Measurements from ENCODE around the gene WDFY2. TPM values are rescaled to one million over a fixed set of nuclear protein-coding genes. Genes with fewer than 3 reads are reported as not detected.

Gene WDFY2
- total and polyA plus RNA-seq, 11 donors, result 2.0 to 12.6 (median 6.5) TPM

DNA sequence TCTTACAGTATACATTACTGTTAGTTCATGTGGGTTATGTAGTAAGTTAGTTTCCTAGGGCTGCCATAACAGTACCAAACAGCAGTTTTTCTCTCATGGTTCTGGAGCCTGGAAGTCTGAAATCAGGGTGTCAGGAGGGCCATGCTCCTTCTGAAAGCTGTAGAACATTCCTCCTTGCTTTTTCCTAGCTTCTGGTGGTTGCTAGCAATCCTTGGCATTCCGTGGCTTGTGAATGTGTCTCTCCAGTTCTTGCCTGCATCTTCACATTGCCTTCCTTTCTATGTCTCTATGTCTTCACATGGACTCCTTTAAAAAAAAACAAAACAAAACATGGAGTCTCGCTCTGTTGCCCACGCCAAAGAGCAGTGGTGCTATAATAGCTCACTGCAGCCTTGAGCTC, 95.4 kb downstream of the WDFY2 start:
- Histone ChIP-seq H3K4me1 (peaks cover 0 to 10% (median 0%) of the 10 kb centered on the region in 12 donors), H3K27me3 (no peaks in the 10 kb centered on the region), H3K9me3 (no peaks in the 10 kb centered on the region), H3K4me3 (no peak overlapping the region), H3K36me3 (peaks cover 0 to 10% (median 0%) of the 10 kb centered on the region in 9 donors), H3K27ac (no peak overlapping the region)
- intact Hi-C loops (cut with DNase I), result loop anchor here in 1 of 10 donors (10.0 kb wide), 1 partner anchor 45 kb away; no protein-coding TSS in a partner anchor
- WGBS, 4 donors, result 96 to 99% (median 98%) methylated on average over 3 of the region's 3 CpGs
- TF ChIP-seq, protein P1, sequence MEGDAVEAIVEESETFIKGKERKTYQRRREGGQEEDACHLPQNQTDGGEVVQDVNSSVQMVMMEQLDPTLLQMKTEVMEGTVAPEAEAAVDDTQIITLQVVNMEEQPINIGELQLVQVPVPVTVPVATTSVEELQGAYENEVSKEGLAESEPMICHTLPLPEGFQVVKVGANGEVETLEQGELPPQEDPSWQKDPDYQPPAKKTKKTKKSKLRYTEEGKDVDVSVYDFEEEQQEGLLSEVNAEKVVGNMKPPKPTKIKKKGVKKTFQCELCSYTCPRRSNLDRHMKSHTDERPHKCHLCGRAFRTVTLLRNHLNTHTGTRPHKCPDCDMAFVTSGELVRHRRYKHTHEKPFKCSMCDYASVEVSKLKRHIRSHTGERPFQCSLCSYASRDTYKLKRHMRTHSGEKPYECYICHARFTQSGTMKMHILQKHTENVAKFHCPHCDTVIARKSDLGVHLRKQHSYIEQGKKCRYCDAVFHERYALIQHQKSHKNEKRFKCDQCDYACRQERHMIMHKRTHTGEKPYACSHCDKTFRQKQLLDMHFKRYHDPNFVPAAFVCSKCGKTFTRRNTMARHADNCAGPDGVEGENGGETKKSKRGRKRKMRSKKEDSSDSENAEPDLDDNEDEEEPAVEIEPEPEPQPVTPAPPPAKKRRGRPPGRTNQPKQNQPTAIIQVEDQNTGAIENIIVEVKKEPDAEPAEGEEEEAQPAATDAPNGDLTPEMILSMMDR (IDR thresholded peaks at IDR 0.05), result no peak
- TF ChIP-seq POLR2A (IDR thresholded peaks at IDR 0.05), result no peak
- no peak for DNase-seq
- ATAC-seq, result no peak

GRCh38 chr13:51681037-51681678, 96.9 kb downstream of the WDFY2 start:
- ATAC-seq (no peak), DNase-seq (no peak)
- H3K9me3 ChIP-seq, result no peaks in the 10 kb centered on the region
- no peaks in the 10 kb centered on the region for H3K27me3 ChIP-seq
- WGBS, 4 donors, result 91 to 93% (median 92%) methylated on average over 6 of the region's 6 CpGs
- TF ChIP-seq, protein P1 (IDR thresholded peaks at IDR 0.05), result no peak
- no peak for TF ChIP-seq POLR2A (IDR thresholded peaks at IDR 0.05)
- intact Hi-C loops (cut with DNase I), result no loop called here
- no peak overlapping the region for H3K4me3 ChIP-seq
- H3K4me1 ChIP-seq, result peaks cover 0 to 8% (median 0%) of the 10 kb centered on the region in 12 donors
- H3K36me3 ChIP-seq, result peaks cover 0 to 10% (median 0%) of the 10 kb centered on the region in 9 donors
- H3K27ac ChIP-seq, result no peak overlapping the region

DNA sequence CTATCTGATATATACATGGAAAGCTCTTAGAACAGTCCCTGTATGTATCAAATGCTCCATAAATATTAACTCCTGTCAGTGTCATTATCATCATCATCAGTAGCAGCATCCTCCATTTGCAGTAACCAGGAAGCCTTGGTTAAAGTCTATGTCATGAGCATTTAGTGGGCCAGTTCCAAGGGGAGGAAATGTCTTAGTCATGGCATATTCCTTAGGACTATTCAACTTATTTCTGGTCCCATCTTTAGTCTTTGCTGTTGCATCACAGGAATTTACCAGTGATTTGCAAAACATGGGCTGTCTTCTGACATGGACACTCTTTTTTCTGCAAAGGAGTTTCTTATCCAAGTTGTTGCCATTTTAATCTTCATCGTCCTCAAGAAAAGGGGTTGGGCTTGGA, 98.4 kb downstream of the WDFY2 start:
- peaks cover 0 to 10% (median 0%) of the 10 kb centered on the region in 9 donors for H3K36me3 ChIP-seq
- H3K9me3 ChIP-seq, result no peaks in the 10 kb centered on the region
- TF ChIP-seq, protein P1 (IDR thresholded peaks at IDR 0.05), result no peak
- TF ChIP-seq POLR2A (IDR thresholded peaks at IDR 0.05), result no peak
- H3K4me3 ChIP-seq, result no peak overlapping the region
- no peak for DNase-seq
- no peak for ATAC-seq
- peaks cover 0 to 9% (median 0%) of the 10 kb centered on the region in 12 donors for H3K4me1 ChIP-seq
- WGBS, 4 donors, result 90 to 96% (median 92%) methylated on average over 1 of the region's 1 CpG
- no peak overlapping the region for H3K27ac ChIP-seq
- H3K27me3 ChIP-seq, result no peaks in the 10 kb centered on the region
- intact Hi-C loops (cut with DNase I), result no loop called here

DNA sequence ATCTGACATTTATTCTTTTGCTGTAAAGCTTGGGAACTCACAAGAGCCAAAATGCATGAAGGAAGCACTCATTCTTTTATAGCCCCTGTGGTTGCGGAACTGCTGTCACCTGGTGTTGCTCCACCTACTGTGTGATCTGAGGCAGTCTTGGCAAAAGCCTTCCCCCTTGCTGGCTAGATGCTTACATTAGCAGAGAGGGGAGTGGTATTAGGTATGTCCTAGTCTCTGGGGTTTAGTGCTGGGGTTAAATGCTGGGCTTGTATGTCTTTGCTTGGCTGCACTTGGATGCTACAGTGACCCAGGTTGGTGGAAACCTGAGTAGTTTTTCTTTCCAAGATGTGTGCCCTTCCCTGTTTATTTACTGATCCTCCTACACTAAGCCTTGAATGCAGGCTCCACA, 99.3 kb downstream of the WDFY2 start:
- DNase-seq (no peak), ATAC-seq (no peak)
- peaks cover 0 to 15% (median 0%) of the 10 kb centered on the region in 12 donors for H3K4me1 ChIP-seq
- H3K27ac ChIP-seq, result no peak overlapping the region
- H3K36me3 ChIP-seq, result peaks cover 0 to 10% (median 0%) of the 10 kb centered on the region in 9 donors
- H3K9me3 ChIP-seq, result no peaks in the 10 kb centered on the region
- WGBS, 4 donors, result 93 to 100% (median 99%) methylated on average over 1 of the region's 1 CpG
- no peaks in the 10 kb centered on the region for H3K27me3 ChIP-seq
- TF ChIP-seq, protein P1 (IDR thresholded peaks at IDR 0.05), result no peak
- no peak for TF ChIP-seq POLR2A (IDR thresholded peaks at IDR 0.05)
- intact Hi-C loops (cut with DNase I), result no loop called here
- no peak overlapping the region for H3K4me3 ChIP-seq
